ENCODE results near the gene IL22. TPM values are rescaled to one million over a fixed set of nuclear protein-coding genes. Genes with fewer than 3 reads are reported as not detected.

Gene IL22
- total RNA-seq, 1 donor from 2014 or later = not detected

DNA sequence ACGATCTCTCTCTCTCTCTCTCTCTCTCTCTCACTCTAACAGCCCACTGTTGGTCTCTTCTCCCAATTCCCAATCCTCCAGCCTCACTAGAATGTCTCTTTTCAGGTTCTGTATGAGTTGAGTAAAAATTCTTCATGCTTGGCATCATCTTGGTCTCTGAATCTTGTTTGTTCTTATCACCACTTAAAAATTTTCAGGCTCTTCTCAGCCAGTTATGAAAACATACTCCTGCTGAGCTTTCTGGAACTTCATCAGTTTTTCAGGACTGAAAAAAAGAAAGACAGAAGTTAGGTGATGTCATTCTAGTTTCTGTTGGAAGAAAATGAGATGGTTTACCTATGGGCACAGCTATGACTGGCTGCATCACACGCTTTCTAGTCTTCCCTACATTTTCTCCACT, 11.5 kb upstream of the IL22 start:
- DNase-seq (ENCODE audit: low spot score, unreplicated experiment) = no peak
- H3K9me3 Mint-ChIP-seq (ENCODE audit: low read depth) = no peaks in the 10 kb centered on the region
- no peaks in the 10 kb centered on the region for H3K36me3 Mint-ChIP-seq (ENCODE audit: insufficient read depth)
- no peaks in the 10 kb centered on the region for H3K4me1 Mint-ChIP-seq (ENCODE audit: low read depth)
- TF ChIP-seq, protein P1, sequence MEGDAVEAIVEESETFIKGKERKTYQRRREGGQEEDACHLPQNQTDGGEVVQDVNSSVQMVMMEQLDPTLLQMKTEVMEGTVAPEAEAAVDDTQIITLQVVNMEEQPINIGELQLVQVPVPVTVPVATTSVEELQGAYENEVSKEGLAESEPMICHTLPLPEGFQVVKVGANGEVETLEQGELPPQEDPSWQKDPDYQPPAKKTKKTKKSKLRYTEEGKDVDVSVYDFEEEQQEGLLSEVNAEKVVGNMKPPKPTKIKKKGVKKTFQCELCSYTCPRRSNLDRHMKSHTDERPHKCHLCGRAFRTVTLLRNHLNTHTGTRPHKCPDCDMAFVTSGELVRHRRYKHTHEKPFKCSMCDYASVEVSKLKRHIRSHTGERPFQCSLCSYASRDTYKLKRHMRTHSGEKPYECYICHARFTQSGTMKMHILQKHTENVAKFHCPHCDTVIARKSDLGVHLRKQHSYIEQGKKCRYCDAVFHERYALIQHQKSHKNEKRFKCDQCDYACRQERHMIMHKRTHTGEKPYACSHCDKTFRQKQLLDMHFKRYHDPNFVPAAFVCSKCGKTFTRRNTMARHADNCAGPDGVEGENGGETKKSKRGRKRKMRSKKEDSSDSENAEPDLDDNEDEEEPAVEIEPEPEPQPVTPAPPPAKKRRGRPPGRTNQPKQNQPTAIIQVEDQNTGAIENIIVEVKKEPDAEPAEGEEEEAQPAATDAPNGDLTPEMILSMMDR (IDR thresholded peaks at IDR 0.05; ENCODE audit: unreplicated experiment) = no peak
- peaks cover 6% of the 10 kb centered on the region for H3K27me3 Mint-ChIP-seq
- no peak overlapping the region for H3K4me3 Mint-ChIP-seq (ENCODE audit: low read depth)
- H3K27ac Mint-ChIP-seq = no peak overlapping the region

DNA sequence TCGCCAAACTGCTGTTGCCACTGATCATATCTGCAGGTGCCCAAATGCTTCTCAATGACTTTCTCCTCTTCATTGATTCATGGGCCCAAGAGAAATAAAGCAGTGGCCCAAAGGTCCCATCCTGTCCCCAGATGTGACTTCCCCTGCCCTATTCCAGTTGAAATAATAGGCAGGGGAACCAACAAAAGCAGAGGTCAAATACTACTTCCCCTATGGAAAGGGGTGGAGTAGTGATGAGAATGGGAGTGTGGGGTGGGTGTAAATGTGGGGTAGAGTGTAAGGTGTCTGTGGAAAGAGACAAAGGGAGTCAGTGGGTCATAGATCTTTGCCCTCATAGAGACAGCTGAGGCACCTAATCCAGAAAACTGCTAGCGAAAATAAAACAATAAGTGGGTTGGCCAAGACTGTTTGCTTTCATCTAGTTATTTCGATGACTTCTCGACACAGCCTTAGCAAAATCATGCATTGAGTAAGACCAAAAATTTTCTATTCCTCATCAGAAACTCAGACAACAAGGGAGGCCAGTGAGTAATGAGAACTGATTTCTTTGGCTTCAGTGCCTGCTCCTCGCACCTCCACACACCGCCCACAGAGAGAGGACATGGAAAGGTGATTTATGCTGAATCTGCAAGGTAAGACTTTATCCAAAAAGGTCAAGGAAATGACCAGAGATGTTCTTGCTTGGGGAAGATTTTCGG, 10.9 kb upstream of the IL22 start:
- Mint-ChIP-seq H3K4me3 (ENCODE audit: low read depth) (no peak overlapping the region), H3K27ac (no peak overlapping the region), H3K27me3 (peaks cover 6% of the 10 kb centered on the region), H3K36me3 (ENCODE audit: insufficient read depth) (no peaks in the 10 kb centered on the region), H3K9me3 (ENCODE audit: low read depth) (no peaks in the 10 kb centered on the region), H3K4me1 (ENCODE audit: low read depth) (no peaks in the 10 kb centered on the region)
- no peak for DNase-seq (ENCODE audit: low spot score, unreplicated experiment)
- TF ChIP-seq, protein P1 (IDR thresholded peaks at IDR 0.05; ENCODE audit: unreplicated experiment) = no peak

DNA sequence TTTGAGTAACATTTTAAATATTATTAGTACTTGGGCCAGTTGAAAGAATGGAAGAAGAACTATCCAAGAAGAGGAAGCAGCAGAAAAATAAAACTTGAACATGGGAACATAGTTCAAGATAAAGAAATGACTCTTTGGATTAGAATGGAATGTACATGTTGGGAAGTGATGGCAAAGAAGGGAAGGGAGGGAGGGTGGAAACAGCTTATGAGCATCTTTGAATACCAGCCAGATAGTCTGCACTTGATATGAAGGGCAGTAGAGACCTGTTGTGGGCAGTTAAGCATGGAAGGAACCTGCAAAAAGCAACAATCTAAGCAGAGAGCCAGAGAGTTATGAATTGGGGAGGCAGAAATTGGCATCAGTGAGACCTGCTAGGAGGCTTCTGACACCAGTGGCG, 10.0 kb upstream of the IL22 start:
- no peaks in the 10 kb centered on the region for H3K4me1 Mint-ChIP-seq (ENCODE audit: low read depth)
- H3K36me3 Mint-ChIP-seq (ENCODE audit: insufficient read depth) = no peaks in the 10 kb centered on the region
- no peaks in the 10 kb centered on the region for H3K9me3 Mint-ChIP-seq (ENCODE audit: low read depth)
- TF ChIP-seq, protein P1 (IDR thresholded peaks at IDR 0.05; ENCODE audit: unreplicated experiment) = no peak
- no peak overlapping the region for H3K27ac Mint-ChIP-seq
- H3K4me3 Mint-ChIP-seq (ENCODE audit: low read depth) = no peak overlapping the region
- no peak for DNase-seq (ENCODE audit: low spot score, unreplicated experiment)
- peaks cover 3% of the 10 kb centered on the region for H3K27me3 Mint-ChIP-seq

DNA sequence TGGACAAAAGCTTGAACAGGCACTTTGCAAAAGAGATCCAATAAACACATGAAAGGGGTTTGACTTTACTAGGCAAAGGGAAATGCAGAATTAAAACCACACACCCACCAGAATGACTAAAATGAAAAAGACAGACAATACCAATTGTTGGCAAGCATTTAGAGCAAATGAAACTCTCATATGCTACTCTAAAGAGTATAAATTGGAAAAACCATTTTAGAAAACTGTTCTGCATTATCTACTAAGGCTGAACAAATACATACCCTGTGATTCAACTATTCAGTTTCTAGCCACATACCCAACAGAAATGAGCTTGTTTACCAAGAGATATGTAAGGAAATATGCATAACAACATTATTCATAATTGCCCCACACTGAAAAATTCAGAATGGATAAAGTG, 8.5 kb upstream of the IL22 start:
- H3K27ac Mint-ChIP-seq = no peak overlapping the region
- TF ChIP-seq, protein P1 (IDR thresholded peaks at IDR 0.05; ENCODE audit: unreplicated experiment) = no peak
- no peaks in the 10 kb centered on the region for H3K4me1 Mint-ChIP-seq (ENCODE audit: low read depth)
- no peaks in the 10 kb centered on the region for H3K9me3 Mint-ChIP-seq (ENCODE audit: low read depth)
- no peaks in the 10 kb centered on the region for H3K36me3 Mint-ChIP-seq (ENCODE audit: insufficient read depth)
- peaks cover 3% of the 10 kb centered on the region for H3K27me3 Mint-ChIP-seq
- no peak for DNase-seq (ENCODE audit: low spot score, unreplicated experiment)
- H3K4me3 Mint-ChIP-seq (ENCODE audit: low read depth) = no peak overlapping the region

DNA sequence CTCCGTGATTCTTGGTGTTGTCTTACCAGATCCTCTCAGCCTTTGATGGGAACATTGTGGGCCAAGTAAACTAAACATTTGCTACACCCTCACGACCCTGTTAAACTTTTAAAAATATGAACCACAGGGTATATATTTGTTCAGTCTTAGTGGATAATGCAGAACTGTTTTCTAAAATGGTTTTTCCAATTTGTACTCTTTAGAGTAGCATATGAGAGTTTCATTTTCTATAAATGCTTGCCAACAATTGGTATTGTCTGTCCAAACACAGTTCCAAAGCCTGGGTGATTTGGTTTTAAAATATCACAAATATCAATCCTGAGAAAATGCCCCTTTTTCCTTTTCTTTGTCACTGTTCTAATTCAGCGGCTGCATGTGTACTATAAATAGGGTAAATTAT, 6.7 kb upstream of the IL22 start:
- Mint-ChIP-seq H3K27ac (no peak overlapping the region), H3K36me3 (ENCODE audit: insufficient read depth) (no peaks in the 10 kb centered on the region), H3K27me3 (peaks cover 3% of the 10 kb centered on the region), H3K4me1 (ENCODE audit: low read depth) (no peaks in the 10 kb centered on the region), H3K9me3 (ENCODE audit: low read depth) (no peaks in the 10 kb centered on the region), H3K4me3 (ENCODE audit: low read depth) (no peak overlapping the region)
- TF ChIP-seq, protein P1 (IDR thresholded peaks at IDR 0.05; ENCODE audit: unreplicated experiment) = no peak
- no peak for DNase-seq (ENCODE audit: low spot score, unreplicated experiment)

All from progenitor cell of endocrine pancreas (in vitro differentiated cells).